A549 (cell line): Measurements from ENCODE around the gene U2SURP.

Source experiments
- JUN ChIP-seq, 2 experiments: fragments of >200 bp; sonication (Bioruptor Twin); formaldehyde crosslinking; IDR thresholded peaks; 2 replicates in 1 of 2; 3 replicates in 1 of 2; pipeline ENCODE4 v1.6.1; 2016 to 2017
- PHF8 ChIP-seq: fragments of 200-600 bp; sonication (generic); IDR thresholded peaks from 2 replicates; pipeline ENCODE4 v1.6.1; 2016; ENCODE audit warnings: low read depth, mild to moderate bottlenecking, antibody characterized with exemption, moderate library complexity, borderline replicate concordance
- SMC3 ChIP-seq: fragments of >200 bp; sonication (Bioruptor Twin); formaldehyde crosslinking; IDR thresholded peaks from 3 replicates; pipeline ENCODE4 v1.6.1; 2018; ENCODE audit warnings: inconsistent platforms
- SREBF2 ChIP-seq: fragments of 450-650 bp; IDR thresholded peaks from 2 replicates; pipeline ENCODE4 v1.6.1; 2014; ENCODE audit warnings: mild to moderate bottlenecking, moderate library complexity
- ZFP36 ChIP-seq: fragments of 450-650 bp; IDR thresholded peaks from 2 replicates; pipeline ENCODE4 v1.6.1; 2014; ENCODE audit warnings: borderline replicate concordance; ENCODE audit not compliant: partially characterized antibody

DNA sequence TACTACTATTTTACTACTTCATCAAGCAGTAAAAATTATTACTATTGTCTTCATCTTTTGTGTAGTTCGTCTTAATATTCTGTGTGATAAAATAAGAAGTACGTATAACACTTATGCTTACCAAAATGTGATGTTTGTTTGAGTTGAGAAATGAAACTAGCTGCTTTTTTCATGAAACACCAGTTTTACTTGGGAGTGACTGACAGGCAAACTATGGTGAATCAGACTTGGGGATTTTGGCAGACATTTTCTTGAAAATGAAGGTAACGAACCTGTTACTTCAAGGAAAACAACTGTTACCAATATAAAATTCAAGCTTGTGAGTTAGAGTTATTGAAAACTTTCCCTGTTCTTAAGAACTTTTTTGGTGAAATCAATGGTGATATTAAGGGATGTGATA lies 10.3 kb downstream of the U2SURP start:
- no peak for TF ChIP-seq SREBF2
- no peak for TF ChIP-seq ZFP36
- no peak for TF ChIP-seq JUN (IDR thresholded peaks at IDR 0.05)
- no peak for TF ChIP-seq PHF8
- no peak for TF ChIP-seq SMC3
